RPMI7951 (cell line): ENCODE results near the gene MTHFD1L. TPM values are rescaled to one million over a fixed set of nuclear protein-coding genes. Genes with fewer than 3 reads are reported as not detected.
"Not testable (repeated sequence)": the region's sequence is repeated elsewhere in the genome, so short reads cannot be mapped to it uniquely, and the experiment has no call there.

Experiments
- DNase-seq: peaks from one replicate; pipeline ENCODE4 v3.0.0-alpha.2; 2012; ENCODE audit warnings: low read depth
- total RNA-seq: library from RNA; depleted of rRNA; stranded (reverse); fragments of >200 nt; shearing (Covaris generic); gene quantifications from 2 replicates; pipeline ENCODE4 v1.2.3, GENCODE V29; 2014

The MTHFD1L gene
- total RNA-seq, 1 experiment from 2014 or later: 21.5 TPM

DNA sequence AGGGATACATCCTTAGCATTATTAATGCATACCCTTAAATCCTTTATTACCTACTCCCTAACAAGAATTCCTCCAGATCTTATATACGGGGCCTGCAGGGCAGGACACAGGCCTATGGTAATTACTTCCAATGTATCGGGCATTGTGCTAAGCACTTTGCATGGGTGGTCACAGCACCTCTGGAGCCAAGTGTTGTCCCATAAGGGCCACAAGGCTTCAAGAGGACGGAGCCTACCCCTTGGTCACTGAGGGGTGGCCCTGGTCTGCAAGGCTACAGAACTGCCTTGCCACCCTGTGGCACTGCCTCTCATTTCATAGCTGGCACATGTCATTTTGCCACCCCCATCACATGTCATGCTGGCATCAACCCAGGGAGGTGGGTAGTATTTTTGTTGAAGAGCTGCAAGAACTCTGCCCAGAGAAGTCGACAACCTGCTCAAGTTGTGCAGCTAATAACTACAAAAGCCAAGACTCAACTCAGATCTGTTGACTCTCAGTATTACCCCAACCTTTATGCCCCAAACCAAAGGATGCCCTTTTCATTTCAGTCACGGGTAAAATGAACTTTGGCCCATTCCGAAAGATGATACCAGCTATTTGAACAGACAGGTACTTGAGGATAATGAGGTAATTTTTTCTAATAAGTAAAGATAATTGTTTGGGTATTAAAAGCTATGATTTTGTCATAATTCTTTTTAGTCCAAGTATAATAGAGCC lies 230.2 kb downstream of the MTHFD1L start:
- DNase-seq: no peak

DNA sequence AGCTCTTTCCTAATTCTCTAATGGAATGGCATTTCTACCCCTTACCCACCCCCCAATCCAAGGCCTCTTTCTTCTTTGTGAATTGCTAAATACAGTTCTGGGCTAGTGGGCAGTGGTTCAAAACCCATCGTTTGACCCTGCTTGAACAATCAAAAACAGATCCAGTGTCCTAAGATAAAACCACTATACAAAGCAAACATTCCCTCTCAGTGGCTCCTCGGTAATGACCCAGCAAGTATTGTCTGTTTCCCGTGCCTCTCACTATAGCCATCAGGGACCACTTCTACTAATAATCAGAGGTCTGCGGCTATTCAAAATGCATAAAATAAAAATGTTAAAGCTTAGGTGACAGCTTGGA lies 230.7 kb downstream of the MTHFD1L start:
- no peak for DNase-seq

DNA sequence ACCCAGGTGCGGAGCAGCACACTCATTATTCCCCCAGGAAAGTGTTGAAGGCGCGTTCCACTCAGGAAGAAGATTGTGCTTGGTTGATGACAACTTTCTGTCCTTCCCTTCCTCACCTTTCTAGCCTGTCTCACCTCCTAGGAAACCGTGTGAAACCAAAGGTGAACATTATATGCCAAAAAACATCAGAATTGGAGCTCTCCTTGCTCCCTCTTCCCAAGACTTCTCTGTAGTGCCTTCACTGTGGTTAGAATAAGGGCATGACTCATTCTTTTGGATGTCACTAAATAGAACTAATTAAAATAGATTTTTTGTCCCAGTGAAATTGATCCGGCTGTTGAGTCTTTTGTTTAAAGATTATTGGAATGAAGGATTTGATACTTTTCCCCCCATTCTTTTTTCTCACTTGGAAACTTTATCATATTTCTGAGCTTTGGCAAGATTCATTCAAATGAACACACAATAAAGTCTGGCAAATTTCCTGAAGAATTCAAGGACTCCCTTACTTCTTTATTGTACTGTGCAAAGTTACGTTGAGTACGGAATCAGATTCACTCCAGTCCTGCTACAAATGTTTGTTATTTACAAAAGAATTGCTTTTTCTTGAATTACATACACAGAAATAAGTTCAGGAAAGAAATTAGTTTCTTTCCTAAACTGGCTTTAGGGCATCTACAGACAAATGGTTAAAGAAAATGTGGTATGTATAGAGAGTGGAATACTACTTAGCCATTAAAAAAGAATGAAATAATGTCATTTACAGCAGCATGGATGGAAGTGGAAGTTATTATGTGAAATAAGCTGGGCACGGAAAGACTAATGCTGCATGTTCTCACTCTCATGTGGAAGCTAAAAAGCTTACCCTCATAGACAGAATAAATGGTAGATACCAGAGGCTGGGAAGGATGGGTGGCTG lies 231.4 kb downstream of the MTHFD1L start:
- DNase-seq: peak; percentile 31

DNA sequence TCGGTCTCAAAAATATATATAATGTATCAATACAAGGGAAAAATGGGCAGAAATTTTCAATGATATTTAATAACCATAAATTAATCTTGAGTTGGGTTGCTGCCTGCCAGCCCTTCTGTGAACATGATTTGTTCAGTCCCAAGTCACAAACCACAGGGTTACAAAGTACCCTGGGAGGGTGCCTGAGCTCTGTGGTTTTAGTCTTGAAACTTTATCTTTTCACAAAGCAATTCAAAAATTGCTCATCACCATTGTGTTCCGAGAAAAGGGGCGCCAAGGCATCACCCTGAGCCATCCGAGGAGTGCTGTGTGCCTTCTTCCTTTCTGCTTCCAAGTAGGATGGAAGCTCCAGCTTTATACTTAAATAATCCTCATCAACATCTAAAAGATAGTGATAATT lies 232.7 kb downstream of the MTHFD1L start:
- no peak for DNase-seq

DNA sequence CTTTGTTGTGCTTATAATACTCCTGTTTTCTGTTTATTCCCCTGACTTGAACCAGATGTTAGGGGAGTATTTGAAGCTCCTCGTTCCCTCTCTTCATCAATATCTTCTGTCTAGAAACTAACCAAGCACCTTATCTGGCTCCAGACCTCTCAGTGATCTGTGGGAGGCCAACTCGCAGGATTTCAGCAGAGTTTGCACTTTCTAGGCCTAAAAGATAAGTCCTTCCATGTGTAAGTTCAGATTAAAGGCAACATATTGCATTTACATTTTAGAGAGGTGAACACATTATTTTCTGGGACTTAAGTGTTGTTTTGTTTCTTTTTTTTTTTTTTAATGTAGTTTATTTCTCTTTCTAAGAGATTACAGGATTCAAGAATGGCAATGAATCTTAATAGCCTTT lies 234.8 kb downstream of the MTHFD1L start:
- DNase-seq: no peak

DNA sequence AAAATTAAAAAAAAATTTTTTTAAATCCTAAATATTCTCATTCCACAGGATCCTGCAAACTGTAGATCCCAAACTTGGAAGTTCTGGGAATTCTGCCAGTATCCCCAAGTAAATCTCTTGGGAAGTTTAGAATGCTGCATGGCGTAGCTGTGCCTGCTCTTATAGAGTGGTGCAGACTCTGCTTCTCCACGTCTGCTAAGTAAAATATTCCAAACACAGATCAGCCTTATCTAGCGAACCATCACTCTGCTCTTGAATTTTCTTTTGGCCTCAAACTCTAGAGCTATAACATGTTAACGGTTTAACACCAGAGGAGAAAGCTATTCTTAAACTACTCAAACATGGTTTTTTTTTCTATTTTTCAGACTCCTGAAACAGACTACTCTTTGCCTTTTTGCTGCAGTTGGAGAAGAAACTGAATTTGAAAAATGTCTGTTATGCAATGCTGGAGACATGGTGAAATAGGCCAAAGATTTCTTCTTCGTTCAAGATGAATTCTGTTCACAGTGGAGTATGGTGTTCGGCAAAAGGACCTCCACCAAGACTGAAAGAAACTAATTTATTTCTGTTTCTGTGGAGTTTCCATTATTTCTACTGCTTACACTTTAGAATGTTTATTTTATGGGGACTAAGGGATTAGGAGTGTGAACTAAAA lies 235.8 kb downstream of the MTHFD1L start:
- DNase-seq: no peak

DNA sequence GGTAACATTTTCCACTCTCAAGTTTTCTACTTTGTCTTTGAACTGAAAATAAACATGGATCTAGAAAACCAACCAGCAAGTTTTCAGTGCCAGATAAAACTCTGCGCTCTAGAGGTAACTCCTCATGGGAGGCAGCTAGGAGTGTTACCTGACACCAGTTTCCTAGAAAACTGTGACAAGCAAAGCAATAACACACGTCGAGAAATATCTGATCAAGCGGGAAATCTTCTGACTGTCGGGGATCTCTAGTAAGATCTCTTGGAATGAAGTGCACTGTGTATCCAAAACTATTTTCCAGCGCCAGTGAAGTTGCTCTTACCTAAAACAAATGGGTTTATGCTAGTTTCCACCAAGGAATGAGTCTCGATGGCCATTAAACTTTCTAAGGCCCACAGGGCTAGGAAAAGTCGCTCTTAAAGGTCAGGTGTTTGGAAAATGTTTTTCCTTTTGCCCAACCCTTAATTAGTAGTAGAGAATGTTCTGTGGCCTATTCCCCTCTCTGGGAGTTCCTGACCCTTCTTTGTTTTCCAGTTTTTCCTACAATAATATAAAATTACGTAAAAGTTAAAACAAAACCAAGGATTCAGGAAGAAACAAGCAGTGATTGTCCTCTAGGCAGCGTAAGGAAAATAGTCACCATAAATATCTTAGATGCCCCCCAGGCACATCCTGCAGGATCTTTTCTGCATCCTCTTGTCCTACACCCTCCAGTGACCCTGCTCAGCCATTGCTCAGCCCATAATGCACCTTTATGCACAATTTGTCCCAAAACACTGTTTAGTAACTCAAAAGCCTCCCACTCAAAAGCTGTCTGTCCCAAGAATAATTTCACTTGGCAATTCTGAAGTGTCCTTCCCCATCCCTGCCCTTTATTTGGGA lies 236.6 kb downstream of the MTHFD1L start:
- DNase-seq: peak; percentile 18

DNA sequence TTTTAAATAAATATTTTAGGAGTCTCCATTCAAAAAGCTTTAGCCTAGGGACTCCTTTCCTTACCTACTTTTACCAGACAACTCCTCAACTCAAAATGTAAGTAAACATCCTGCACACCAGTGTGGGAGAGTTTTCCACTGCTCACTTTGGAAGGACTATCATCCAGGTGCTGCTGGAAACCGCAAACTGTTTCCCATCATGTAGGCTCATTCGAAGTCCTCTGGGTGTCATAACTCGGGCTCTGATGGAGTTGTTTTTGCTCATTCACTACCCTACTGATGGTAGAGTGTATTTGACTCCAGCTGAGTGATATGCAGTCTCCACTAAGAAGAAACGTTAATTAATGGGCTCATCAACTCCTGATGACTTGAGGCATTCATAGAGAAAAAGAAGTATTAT lies 237.8 kb downstream of the MTHFD1L start:
- DNase-seq: no peak

DNA sequence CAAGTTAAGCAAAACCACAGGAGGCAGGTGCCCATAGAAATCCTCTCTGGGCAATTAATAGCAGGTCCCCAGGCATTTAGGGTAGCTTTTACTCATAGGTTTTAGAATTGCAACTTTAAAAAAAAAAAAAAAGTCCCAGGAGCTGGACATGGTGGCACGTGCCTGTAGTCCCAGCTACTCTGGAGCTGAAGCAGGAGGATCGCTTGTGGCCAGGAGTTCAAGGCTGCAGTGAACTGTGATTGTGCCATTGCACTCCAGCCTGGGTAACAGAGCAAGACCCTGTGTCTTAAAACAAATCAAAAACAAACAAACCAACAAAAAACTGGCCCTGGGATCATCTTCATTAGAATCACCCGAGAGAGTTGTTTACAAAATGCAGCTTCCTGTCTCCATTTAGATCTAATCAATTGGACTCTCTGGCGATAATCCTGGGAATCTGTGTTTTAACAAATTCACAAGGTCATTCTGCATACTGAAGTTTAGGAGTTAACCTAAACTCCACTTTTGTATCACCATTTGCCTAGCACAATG lies 242.5 kb downstream of the MTHFD1L start:
- no peak for DNase-seq

DNA sequence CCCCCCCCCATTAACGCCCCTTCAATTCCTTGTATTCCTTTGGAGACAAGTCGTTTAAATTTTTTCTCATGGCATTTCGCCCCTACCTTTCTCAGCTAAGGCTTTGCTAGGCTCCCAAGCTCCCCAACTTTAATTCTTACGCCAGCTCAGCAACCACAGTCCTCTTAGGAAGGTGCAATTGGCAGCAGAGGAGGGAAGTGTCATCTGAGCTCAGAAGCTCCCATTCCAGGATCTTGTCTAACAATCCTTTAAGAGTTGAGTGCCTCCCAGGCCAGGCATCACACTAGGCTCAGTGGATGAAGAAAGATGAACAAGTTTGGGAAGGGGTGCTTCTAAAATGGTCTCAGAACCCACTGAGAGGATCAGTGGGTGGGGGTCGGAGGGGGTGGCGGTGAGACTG lies 243.0 kb downstream of the MTHFD1L start:
- no peak for DNase-seq

DNA sequence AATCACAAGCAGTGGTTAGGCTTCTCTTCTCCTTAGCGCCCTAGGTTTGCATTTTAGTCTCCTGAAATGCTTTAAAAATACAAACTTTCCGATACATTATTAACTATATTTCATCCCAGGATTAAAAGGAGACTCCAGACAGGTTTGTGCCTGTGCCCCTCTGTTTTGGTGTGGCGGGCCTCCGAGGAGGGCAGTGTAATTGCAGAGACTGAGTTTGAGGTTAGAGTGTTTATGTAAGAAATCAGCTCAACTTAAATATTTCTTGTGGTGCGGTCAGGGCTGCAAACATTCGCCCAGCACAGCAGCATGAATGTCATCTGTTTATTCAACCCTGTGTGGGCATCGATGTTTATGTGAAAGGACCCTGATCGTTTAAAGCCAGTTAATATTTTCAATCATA lies 243.9 kb downstream of the MTHFD1L start:
- DNase-seq: no peak

DNA sequence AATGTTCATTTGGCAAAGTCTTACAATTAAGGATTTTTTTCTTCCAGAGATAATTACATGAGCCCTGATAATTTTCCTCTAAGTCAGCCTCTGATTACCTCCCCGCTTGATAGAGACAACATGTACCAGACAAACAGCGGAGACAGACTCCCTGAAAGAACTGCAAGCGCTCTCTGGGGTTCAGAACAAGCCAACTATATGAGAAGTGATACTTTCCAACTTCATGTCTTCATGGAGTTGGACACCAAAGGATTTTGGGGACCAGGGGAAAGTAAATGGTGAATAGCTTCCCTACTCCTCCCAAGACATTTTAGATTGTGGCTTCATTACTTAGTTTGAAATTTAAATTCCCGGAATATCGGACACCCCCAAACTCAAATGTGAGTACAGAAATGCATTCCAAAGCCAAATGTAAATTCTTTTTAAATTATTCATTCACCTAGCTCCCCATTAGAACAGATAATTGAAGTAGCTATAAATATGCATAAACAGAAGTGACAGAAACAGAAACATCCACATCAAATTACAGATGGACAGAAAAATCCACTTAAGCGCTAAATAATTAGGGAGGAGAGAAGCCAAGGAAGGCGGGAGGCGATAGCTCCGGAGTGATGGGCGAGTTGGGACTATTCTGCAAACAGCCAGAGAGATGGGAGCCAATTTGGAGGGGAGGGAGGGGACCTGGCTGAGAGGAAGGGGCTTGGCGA lies 244.5 kb downstream of the MTHFD1L start:
- no peak for DNase-seq

DNA sequence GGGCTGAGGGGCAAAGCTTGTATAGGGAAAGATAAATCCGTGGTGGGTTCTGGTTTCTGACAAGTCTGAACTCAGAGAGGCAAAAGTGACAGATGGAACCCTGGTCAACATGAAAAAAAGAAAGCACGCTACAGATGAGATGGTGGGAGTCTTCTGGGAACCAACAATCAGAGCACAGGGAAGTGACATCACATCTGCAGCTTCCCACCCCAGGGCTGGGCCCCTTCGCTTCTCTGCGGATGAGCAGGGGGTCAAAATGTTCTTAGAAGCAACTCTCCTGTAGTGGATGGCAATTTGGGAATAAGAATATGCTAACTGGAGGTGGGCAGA lies 245.0 kb downstream of the MTHFD1L start:
- no peak for DNase-seq

DNA sequence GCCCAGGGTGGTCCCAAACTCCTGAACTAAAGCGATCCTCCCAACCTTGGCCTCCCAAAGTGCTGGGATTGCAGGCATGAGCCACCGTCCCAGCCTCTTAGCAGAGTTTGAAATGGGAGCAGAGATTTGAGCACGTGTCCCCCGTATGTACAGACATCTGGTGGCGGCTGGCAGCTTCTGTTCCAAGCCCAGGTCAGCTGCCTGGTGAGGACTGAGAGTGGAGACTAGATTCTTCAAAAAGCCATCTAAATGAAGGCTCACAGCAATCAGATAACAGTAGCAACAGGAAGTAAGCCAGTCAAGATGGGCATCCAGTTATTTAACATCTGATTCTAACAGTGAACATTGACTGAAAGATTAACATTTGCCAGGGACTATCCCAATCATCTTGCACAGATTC lies 246.2 kb downstream of the MTHFD1L start:
- DNase-seq: no peak

DNA sequence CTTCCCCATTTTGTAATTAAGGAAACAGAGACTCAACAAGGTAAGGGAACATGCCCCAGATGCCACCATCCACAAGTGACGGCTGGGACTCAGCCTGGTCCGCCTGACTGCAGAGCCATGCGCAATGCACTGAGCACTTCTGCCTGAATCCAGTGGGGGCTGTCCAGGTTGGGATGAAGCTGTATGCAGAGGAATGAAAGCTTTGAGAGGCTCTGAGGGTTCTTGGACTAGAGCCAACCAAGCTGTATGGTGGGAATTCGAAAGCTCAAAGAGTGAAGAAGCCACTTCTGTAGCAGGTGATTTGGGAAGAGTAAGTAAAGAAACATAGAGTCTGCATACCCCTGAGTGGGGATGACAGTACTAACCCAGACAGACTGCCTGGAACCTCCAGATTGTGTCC lies 246.6 kb downstream of the MTHFD1L start:
- DNase-seq: no peak

DNA sequence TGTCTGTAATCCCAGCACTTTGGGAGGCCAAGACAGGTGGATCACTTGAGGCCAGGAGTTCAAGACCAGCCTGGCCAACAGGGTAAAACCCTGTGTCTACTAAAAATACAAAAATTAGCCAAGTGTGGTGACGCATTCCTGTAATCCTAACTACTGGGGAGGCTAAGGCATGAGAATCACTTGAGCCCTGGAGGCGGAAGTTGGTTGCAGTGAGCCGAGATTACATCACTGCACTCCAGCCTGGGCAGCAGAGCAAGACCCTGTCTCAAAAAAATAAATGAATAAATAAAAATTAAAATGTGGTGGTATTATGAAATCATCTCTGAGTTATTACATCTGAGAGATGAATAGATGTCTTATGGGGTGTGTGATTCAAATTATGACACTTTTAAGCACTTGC lies 247.4 kb downstream of the MTHFD1L start:
- DNase-seq: not testable (repeated sequence)

DNA sequence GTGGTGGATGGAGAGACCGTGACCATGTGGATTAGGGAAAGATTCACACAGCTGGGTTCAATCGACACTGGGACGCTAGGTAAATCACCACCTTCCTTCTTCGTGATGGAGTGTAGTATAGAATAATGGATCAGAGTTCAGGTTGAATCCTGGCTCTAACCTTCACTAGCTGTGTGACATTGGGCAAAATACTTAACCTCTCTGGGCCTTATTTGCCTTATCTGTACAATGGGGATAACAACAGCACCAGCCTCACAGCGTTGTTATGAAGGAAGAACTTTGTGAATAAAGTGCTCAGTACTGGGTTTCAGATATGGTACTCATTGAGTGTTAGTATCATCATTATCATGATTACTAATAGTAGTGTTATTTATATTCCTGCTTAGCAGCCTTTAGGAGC lies 248.1 kb downstream of the MTHFD1L start:
- DNase-seq: no peak

DNA sequence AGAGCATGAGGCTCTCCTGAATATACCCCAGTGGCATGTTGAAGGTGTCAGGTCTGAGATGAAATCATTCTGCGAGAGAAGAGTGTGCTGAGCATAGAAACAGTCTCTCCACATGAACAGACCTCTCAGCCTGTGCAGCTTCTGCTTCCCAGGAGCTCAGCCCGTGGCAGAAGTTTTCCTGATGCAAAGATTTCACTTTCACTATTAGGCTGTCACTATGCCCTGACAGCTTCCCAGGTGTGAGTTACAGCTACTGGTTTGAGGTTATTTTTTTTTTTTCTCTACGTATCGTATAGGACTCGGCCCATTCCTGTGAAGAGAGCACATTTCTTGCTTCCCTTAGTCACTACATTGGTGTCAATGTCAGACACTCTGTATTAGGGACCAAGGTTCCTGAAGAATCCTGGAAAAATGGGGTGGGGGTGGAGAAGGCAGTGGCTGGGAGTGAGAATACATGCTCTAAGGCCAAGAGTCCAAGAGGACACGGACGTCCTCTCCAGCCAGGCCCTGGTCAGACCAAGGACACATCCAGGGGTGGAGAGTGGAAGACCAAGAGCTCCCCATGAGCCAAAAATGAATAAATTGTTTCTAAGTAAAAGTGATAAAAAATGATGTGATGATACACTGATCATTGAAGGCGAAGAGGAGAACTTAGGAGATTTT lies 253.1 kb downstream of the MTHFD1L start:
- DNase-seq: no peak

DNA sequence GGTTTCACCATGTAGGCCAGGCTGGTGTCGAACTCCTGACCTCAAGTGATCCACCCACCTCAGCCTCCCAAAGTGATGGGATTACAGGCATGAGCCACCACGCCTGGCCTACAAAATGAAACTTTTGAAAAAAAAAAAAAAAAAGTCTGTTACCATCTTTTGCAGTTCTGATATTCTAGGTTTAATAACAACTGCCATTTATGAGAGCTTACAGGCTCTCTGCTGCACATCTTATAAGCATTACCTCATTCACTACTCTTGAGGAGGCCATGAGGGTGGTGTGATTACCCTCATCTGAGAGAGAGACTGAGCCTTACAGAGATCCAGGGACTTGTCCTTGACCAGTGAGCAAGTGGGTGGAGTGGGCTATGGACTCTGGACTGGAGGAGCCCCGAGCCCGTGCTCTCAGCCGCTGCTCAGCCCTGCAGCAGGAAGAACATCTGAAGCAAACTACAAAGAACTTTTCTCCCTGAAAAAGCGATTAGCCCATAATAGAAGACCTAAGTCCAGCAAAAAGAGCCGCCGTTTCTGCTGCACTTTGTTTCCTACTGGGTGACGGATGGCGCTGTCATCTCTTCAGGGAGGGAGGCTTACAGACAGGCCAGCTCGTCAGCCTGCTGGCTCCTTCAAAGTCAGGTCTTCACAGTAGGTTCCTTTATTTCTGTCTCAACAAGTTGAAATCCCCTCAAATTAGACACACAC lies 254.5 kb downstream of the MTHFD1L start:
- no peak for DNase-seq

DNA sequence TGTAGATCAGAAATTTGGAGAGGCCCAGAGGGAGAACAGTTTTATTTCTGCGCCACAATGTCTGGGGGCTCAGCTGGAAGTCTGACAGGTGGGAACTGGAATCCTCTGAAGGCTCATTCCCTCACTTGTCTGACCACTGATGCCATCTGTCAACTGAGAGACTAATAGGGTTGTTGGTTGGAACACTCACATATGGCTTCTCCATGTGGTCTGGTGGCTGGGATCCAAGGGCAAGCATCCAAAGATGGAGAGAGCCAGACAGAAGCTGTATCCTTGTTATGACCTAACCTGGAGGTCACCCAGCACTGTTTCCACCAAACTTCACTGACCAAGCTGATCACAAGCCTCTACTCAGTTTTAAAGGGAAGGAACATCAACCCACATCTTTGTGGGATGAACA lies 256.4 kb downstream of the MTHFD1L start:
- peak; percentile 47 for DNase-seq
